ENCODE data around the gene GRAP2.

DNA sequence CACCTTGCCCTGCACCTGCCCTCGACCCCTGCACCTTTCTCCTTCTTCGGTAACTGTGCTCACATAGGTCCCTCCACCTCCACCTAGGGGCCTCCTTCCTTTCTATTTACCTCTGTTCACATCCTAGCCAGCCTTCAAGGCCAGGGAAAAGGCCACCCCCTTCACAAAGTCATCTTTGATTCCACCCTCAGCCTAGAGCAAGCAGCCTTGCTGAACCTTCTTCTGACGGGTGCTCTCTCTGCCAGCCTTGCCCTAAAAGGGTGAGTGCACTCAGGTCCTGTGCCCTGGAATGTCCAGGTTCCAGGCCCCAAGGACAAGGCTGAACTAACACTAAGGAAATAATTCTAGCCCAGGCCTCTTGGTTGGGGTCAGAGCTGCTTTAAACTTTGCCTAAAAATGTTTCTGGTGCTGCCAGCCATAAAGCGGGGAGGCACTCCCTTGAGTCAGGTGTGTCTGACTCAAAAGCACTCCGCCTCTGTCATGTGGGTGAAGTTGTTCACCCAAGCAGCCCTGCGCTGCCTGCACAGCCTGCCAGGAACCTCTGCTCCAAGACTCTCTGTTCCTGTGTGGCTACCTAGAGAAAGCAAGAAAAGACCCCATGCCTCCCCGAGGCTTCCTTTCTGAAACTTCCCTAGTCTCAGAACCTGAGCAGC lies 84.6 kb downstream of the GRAP2 start:
- no peak for TF ChIP-seq CTCF (IDR thresholded peaks at IDR 0.05)
- no peak for TF ChIP-seq POLR2A (IDR thresholded peaks at IDR 0.05)
